Pericardium fibroblast (primary cell): ENCODE measurements around the gene TSBP1. TPM values are rescaled to one million over a fixed set of nuclear protein-coding genes. Genes with fewer than 3 reads are reported as not detected.

Experiments
- total RNA-seq: library from RNA; depleted of rRNA; stranded (reverse); fragments of >200 nt; gene quantifications from 2 replicates; pipeline ENCODE4 v1.2.3, GENCODE V29; 2015

The TSBP1 gene, protein sequence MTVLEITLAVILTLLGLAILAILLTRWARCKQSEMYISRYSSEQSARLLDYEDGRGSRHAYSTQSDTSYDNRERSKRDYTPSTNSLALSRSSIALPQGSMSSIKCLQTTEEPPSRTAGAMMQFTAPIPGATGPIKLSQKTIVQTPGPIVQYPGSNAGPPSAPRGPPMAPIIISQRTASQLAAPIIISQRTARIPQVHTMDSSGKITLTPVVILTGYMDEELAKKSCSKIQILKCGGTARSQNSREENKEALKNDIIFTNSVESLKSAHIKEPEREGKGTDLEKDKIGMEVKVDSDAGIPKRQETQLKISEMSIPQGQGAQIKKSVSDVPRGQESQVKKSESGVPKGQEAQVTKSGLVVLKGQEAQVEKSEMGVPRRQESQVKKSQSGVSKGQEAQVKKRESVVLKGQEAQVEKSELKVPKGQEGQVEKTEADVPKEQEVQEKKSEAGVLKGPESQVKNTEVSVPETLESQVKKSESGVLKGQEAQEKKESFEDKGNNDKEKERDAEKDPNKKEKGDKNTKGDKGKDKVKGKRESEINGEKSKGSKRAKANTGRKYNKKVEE
- total RNA-seq, result not detected in 2 replicates

GRCh38 chr6:32371803-32372202, at the start of gene TSBP1:
TSS of gene TSBP1 (minus strand) at chr6:32371903. CDS start at chr6:32371706, 197 bp downstream.

GRCh38 chr6:32406857-32407256, 35.2 kb upstream of the TSBP1 start, which contains the start of gene BTNL2:
TSS of gene BTNL2 (minus strand) at chr6:32407181. CDS start at chr6:32407123, 58 bp downstream.

Other genes starting within 250 kb of the TSBP1 start
- 17.6 and 17.9 TPM in 2 replicates for gene ATF6B, start 243.7 kb downstream of the TSBP1 start, total RNA-seq
- gene FKBPL, start 241.6 kb downstream of the TSBP1 start, total RNA-seq, result 2.1 and 3.4 TPM in 2 replicates
- gene PRRT1, start 220.0 kb downstream of the TSBP1 start, total RNA-seq, result 0.47 and 0.85 TPM in 2 replicates
- 12.1 and 16.1 TPM in 2 replicates for gene PPT2, start 217.8 kb downstream of the TSBP1 start, total RNA-seq
- 1.6 and 3.7 TPM in 2 replicates for gene EGFL8, start 207.3 kb downstream of the TSBP1 start, total RNA-seq
- gene AGPAT1, start 195.8 kb downstream of the TSBP1 start, total RNA-seq, result 65.4 and 84.0 TPM in 2 replicates
- gene RNF5, start 193.5 kb downstream of the TSBP1 start, total RNA-seq, result 23.2 and 53.2 TPM in 2 replicates
- gene AGER, start 187.7 kb downstream of the TSBP1 start, total RNA-seq, result 0.43 and 0.82 TPM in 2 replicates
- 33.6 and 45.0 TPM in 2 replicates for gene PBX2, start 181.7 kb downstream of the TSBP1 start, total RNA-seq
- gene GPSM3, start 179.3 kb downstream of the TSBP1 start, total RNA-seq, result 0.26 and 4.9 TPM in 2 replicates
- gene NOTCH4, start 147.8 kb downstream of the TSBP1 start, total RNA-seq, result 0.70 and 1.4 TPM in 2 replicates
- gene BTNL2, start 35.3 kb upstream of the TSBP1 start, total RNA-seq, result not detected in 2 replicates
- gene HLA-DRA, start 68.0 kb upstream of the TSBP1 start, total RNA-seq, result not detected in 2 replicates
- not detected in 2 replicates for gene HLA-DRB5, start 158.4 kb upstream of the TSBP1 start, total RNA-seq
- not detected in 2 replicates for gene HLA-DRB1, start 217.9 kb upstream of the TSBP1 start, total RNA-seq